ENCODE measurements around the gene CERS4.

DNA sequence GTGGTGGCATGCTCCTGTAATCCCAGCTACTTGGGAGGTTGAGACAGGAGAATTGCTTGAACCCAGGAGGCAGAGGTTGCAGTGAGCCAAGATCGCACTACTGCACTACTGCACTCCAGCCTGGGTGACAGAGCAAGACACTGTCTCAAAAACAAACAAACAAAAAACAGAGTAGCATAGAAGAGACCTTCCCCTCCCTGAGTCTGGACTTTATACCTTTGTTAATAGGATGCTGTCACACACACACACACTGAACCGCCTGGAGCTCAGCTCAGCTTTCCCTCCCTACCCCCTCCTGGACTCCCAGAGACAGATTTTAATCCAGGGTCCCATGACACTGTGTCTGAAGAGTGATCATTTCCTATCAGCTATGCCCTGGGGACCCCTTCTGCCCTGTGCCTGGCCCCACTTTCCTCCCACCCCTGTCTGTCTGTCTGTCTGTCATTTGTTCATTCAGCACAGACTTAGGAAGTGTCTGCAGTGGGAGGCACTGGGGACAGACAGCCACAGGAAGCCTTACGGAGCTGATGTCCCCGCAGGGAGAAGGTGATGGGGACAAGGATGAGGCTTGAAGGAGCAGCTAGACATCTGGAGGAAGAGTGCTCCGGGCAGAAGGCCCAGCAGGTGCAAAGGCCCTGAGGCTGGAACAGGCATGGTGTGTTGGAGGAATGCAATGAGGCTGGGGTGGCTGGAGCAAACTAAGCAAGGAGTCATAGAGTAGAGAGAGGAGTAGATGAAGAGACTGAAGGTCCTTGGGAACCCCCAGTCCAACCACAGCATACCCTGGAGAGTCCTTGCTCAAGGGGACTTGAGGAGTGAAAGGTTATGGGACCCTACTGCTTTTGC lies 4.9 kb downstream of the CERS4 start:
- TF ChIP-seq, protein P1, sequence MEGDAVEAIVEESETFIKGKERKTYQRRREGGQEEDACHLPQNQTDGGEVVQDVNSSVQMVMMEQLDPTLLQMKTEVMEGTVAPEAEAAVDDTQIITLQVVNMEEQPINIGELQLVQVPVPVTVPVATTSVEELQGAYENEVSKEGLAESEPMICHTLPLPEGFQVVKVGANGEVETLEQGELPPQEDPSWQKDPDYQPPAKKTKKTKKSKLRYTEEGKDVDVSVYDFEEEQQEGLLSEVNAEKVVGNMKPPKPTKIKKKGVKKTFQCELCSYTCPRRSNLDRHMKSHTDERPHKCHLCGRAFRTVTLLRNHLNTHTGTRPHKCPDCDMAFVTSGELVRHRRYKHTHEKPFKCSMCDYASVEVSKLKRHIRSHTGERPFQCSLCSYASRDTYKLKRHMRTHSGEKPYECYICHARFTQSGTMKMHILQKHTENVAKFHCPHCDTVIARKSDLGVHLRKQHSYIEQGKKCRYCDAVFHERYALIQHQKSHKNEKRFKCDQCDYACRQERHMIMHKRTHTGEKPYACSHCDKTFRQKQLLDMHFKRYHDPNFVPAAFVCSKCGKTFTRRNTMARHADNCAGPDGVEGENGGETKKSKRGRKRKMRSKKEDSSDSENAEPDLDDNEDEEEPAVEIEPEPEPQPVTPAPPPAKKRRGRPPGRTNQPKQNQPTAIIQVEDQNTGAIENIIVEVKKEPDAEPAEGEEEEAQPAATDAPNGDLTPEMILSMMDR (IDR thresholded peaks at IDR 0.05) = no peak
- no peak for TF ChIP-seq ZFX (IDR thresholded peaks at IDR 0.05; ENCODE audit: borderline replicate concordance)
